ENCODE results near the gene LYSMD1. TPM values are rescaled to one million over a fixed set of nuclear protein-coding genes. Genes with fewer than 3 reads are reported as not detected.

The LYSMD1 gene
- polyA plus RNA-seq, 1 of the 3 experiments (the other 2 are of a cell fraction) = 4.5 TPM

- CTCF ChIA-PET = no interaction called here
- no peaks in the 10 kb centered on the region for H4K20me1 ChIP-seq (ENCODE audit: insufficient read depth)
Observed at GRCh38 chr1:151137789-151138188, 27.9 kb downstream of the LYSMD1 start.

GRCh38 chr1:151135433-151136385 is 30.0 kb downstream of the LYSMD1 start:
- Histone ChIP-seq H3K9ac (no peak overlapping the region), H3K9me3 (no peaks in the 10 kb centered on the region), H3F3A (replicated peaks; ENCODE audit: insufficient read depth) (peaks cover under 1% of the 10 kb centered on the region), H3K4me2 (no peak overlapping the region), H3K4me1 (ENCODE audit: control insufficient read depth in 1 of 2, insufficient read depth in 2 of 2, low read depth in 1 of 2, low read length in 1 of 2) (no peaks in the 10 kb centered on the region), H3K36me3 (replicated peaks in 1 of 2; ENCODE audit: control insufficient read depth in 1 of 2, insufficient read depth in 2 of 2, low read length in 1 of 2) (no peaks in the 10 kb centered on the region), H3K79me2 (ENCODE audit: insufficient read depth) (no peaks in the 10 kb centered on the region), H3K27me3 (ENCODE audit: insufficient read depth) (no peaks in the 10 kb centered on the region), H3K4me3 (ENCODE audit: low read depth in 2 of 2, low read length in 1 of 2) (no peak overlapping the region), H2AFZ (ENCODE audit: low read depth) (no peak overlapping the region), H4K20me1 (ENCODE audit: insufficient read depth) (no peaks in the 10 kb centered on the region), H3K27ac (ENCODE audit: low read depth in 2 of 2, low read length in 1 of 2) (no peak overlapping the region), H3K9me2 (no peaks in the 10 kb centered on the region)
- TF ChIP-seq MAX (IDR thresholded peaks at IDR 0.05; ENCODE audit: low read depth) = no peak
- no peak for TF ChIP-seq SMC3 (IDR thresholded peaks at IDR 0.05; ENCODE audit: low read depth, low read length)
- no peak for TF ChIP-seq PBX3 (IDR thresholded peaks at IDR 0.05)
- TF ChIP-seq USF2 (IDR thresholded peaks at IDR 0.05; ENCODE audit: borderline replicate concordance, low read depth, low read length) = no peak
- TF ChIP-seq EP300 (IDR thresholded peaks at IDR 0.05; ENCODE audit: borderline replicate concordance in 1 of 2, low read depth in 1 of 2, low read length in 1 of 2) = no peak
- no peak for TF ChIP-seq REST (IDR thresholded peaks at IDR 0.05; ENCODE audit: low read depth, low read length)
- 88% methylated on average over 11 of the region's 12 CpGs for WGBS (ENCODE audit: low lambda C conversion rate)
- DNase-seq = peak; percentile 17
- ChIA-PET CTCF (interaction anchor here (0.7 to 2.1 kb wide), 3 partner anchors 20 to 36 kb away, joined by 3 to 6 read pairs (median 4); partner anchors contain the start of gene TNFAIP8L2), POLR2A (interaction anchor here (0.6 kb wide), 1 partner anchor 408 kb away, joined by 3 read pairs; no protein-coding TSS in a partner anchor)

More at GRCh38 chr1:151137789-151138188, 27.9 kb downstream of the LYSMD1 start:
- TF ChIP-seq SIN3A (IDR thresholded peaks at IDR 0.05; ENCODE audit: borderline replicate concordance, low read depth, low read length) (no peak), GATA2 (CRISPR knock-in tag; IDR thresholded peaks at IDR 0.05) (no peak), TCF12 (IDR thresholded peaks at IDR 0.05) (no peak), TAF1 (IDR thresholded peaks at IDR 0.05; ENCODE audit: borderline replicate concordance, low read depth, low read length) (no peak)
- Histone ChIP-seq H3K36me3 (replicated peaks in 1 of 2; ENCODE audit: control insufficient read depth in 1 of 2, insufficient read depth in 2 of 2, low read length in 1 of 2) (no peaks in the 10 kb centered on the region), H3K27me3 (ENCODE audit: insufficient read depth) (no peaks in the 10 kb centered on the region), H3K9ac (no peak overlapping the region), H3K4me2 (no peak overlapping the region), H3K79me2 (ENCODE audit: insufficient read depth) (no peaks in the 10 kb centered on the region), H3K9me3 (no peaks in the 10 kb centered on the region), H2AFZ (ENCODE audit: low read depth) (no peak overlapping the region), H3K27ac (ENCODE audit: low read depth in 2 of 2, low read length in 1 of 2) (no peak overlapping the region), H3K4me3 (ENCODE audit: low read depth in 2 of 2, low read length in 1 of 2) (no peak overlapping the region), H3K9me2 (no peaks in the 10 kb centered on the region), H3F3A (replicated peaks; ENCODE audit: insufficient read depth) (no peaks in the 10 kb centered on the region), H3K4me1 (ENCODE audit: control insufficient read depth in 1 of 2, insufficient read depth in 2 of 2, low read depth in 1 of 2, low read length in 1 of 2) (no peaks in the 10 kb centered on the region)
- 88% methylated on average over 7 of the region's 7 CpGs for WGBS (ENCODE audit: low lambda C conversion rate)
- POLR2A ChIA-PET = no interaction called here
- DNase-seq = no peak
